Thymus (tissue), 14 donors: Measurements from ENCODE around the gene EID3. TPM values are rescaled to one million over a fixed set of nuclear protein-coding genes. Genes with fewer than 3 reads are reported as not detected.
"Not testable (repeated sequence)": the region's sequence is repeated elsewhere in the genome, so short reads cannot be mapped to it uniquely, and the experiment has no call there.

Source experiments
- DNase-seq, 9 donors: peaks; one replicate each; pipeline ENCODE4 v3.0.0-alpha.2; 2013; ENCODE audit warnings: low spot score in 9 of 9, low read depth in 6 of 9, missing footprints in 1 of 9
- H3K27ac ChIP-seq, 2 donors: one replicate each; pipeline ENCODE4 v1.5.1; 2013; ENCODE audit warnings: control low read depth in 1 of 2, low read depth in 1 of 2, low read length in 1 of 2, mild to moderate bottlenecking in 1 of 2, moderate library complexity in 1 of 2
- H3K27me3 ChIP-seq, 2 donors: one replicate each; pipeline ENCODE4 v1.5.1; 2013; ENCODE audit warnings: low read length in 1 of 2; ENCODE audit not compliant: control insufficient read depth in 2 of 2, insufficient read depth in 1 of 2
- H3K36me3 ChIP-seq, 2 donors: one replicate each; pipeline ENCODE4 v1.5.1; 2013; ENCODE audit warnings: low read length in 1 of 2, mild to moderate bottlenecking in 1 of 2, moderate library complexity in 1 of 2; ENCODE audit not compliant: control insufficient read depth in 2 of 2, insufficient read depth in 2 of 2
- H3K4me1 ChIP-seq, 2 donors: one replicate each; pipeline ENCODE4 v1.5.1; 2013; ENCODE audit warnings: low read length in 2 of 2; ENCODE audit not compliant: control insufficient read depth in 2 of 2, insufficient read depth in 2 of 2
- H3K4me3 ChIP-seq, 2 donors: one replicate each; pipeline ENCODE4 v1.5.1; 2013; ENCODE audit warnings: low read length in 2 of 2, control low read depth in 1 of 2, mild to moderate bottlenecking in 1 of 2
- H3K9me3 ChIP-seq, 2 donors: one replicate each; pipeline ENCODE4 v1.5.1; 2013; ENCODE audit warnings: low read length in 1 of 2, mild to moderate bottlenecking in 1 of 2; ENCODE audit not compliant: control insufficient read depth in 2 of 2, insufficient read depth in 1 of 2
- WGBS: extraction: QIAGEN DNeasy Blood & Tissue Kit; methylation state at CpG from one replicate; pipeline ENCODE4 v1.1.7; 2013; 5-methylcytosine and 5-hydroxymethylcytosine counted together
- long read RNA-seq, 10 donors: transcript quantifications; one replicate each; lab custom pipeline, GENCODE V29; 2026
- polyA plus RNA-seq: library from polyadenylated mRNA; stranded (reverse); fragments of 200-250 nt; gene quantifications from one replicate; pipeline ENCODE4 v1.2.3, GENCODE V29; 2013
- total RNA-seq: library from RNA; stranded (reverse); fragments of 120-200 nt; gene quantifications from one replicate; pipeline ENCODE4 v1.2.4, GENCODE V29; 2013
- donor health status: healthy.

The EID3 gene
- 4.2 TPM for total RNA-seq
- 7.8 TPM for polyA plus RNA-seq
- long read RNA-seq, donor 1, partial matches to known transcripts = 0 of 2 reads
- long read RNA-seq, donor 1, other reads (novel, unspliced or antisense) = 0 of 2 reads
- long read RNA-seq, donor 2 = 0 reads
- long read RNA-seq, donor 3, partial matches to known transcripts = 0 of 4 reads
- long read RNA-seq, donor 3, other reads (novel, unspliced or antisense) = 0 of 4 reads
- long read RNA-seq, donor 4, partial matches to known transcripts = 0 of 2 reads
- long read RNA-seq, donor 4, other reads (novel, unspliced or antisense) = 0 of 2 reads
- long read RNA-seq, donor 5, transcript EID3-201 (1 exons, 1,467 nt) = major isoform, 5 of 5 reads
- long read RNA-seq, donor 5, partial matches to known transcripts = 0 of 5 reads
- long read RNA-seq, donor 5, other reads (novel, unspliced or antisense) = 0 of 5 reads
- long read RNA-seq, donor 6, partial matches to known transcripts = 0 of 1 reads
- long read RNA-seq, donor 6, other reads (novel, unspliced or antisense) = 0 of 1 reads
- long read RNA-seq, donor 7, partial matches to known transcripts = 0 of 4 reads
- long read RNA-seq, donor 7, other reads (novel, unspliced or antisense) = 0 of 4 reads
- long read RNA-seq, donor 8 = 0 reads
- long read RNA-seq, donor 9, partial matches to known transcripts = 0 of 1 reads
- long read RNA-seq, donor 9, other reads (novel, unspliced or antisense) = 0 of 1 reads
- long read RNA-seq, donor 10, transcript EID3-201 (1 exons, 1,467 nt) = major isoform, 5 of 5 reads
- long read RNA-seq, donor 10, partial matches to known transcripts = 0 of 5 reads
- long read RNA-seq, donor 10, other reads (novel, unspliced or antisense) = 0 of 5 reads

DNA sequence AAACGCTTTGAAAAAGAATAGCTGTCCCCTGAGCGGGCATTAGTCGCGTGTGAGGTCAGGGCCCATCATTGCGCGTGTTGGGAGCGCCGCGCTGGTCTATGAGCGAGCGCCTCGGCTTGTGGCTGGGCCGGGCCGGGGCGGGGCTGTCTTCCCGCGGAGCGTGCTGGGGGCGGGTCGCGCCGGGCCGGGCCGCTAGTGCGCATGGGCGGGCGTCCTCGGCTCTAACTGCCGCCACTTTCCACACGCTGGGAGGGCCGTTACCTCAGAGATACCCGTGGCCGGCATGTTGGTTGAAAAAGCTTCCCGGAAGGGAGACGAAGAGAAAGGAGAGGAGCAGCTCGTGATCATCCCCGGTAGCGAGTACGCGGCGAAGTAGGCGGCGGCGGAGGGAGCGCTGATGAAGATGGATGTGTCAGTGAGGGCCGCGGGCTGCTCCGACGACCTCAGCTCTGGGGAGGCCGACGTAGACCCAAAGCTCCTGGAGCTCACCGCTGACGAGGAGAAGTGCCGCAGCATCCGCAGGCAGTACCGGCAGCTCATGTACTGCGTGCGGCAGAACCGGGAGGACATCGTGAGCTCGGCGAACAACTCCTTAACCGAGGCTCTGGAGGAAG lies at the start of gene EID3:
EID3 (plus strand) TSS at position 202 of the 614 bp plus-strand sequence; CDS start at position 398, 196 bp downstream.
- peaks cover 2 to 5% of the 10 kb centered on the region in 2 donors for H3K36me3 ChIP-seq
- H3K27ac ChIP-seq = peak within 1 kb of the TSS; percentile 72 to 83
- 25% methylated on average over 63 of the region's 63 CpGs for WGBS
- H3K9me3 ChIP-seq = no peaks in the 10 kb centered on the region
- H3K4me1 ChIP-seq = peaks cover 4 to 13% of the 10 kb centered on the region in 2 donors
- H3K4me3 ChIP-seq = peak within 1 kb of the TSS; percentile 46 to 49
- H3K27me3 ChIP-seq = no peaks in the 10 kb centered on the region
- DNase-seq = peak in 8 of 9 donors; percentile 46 to 88 (median 72)

DNA sequence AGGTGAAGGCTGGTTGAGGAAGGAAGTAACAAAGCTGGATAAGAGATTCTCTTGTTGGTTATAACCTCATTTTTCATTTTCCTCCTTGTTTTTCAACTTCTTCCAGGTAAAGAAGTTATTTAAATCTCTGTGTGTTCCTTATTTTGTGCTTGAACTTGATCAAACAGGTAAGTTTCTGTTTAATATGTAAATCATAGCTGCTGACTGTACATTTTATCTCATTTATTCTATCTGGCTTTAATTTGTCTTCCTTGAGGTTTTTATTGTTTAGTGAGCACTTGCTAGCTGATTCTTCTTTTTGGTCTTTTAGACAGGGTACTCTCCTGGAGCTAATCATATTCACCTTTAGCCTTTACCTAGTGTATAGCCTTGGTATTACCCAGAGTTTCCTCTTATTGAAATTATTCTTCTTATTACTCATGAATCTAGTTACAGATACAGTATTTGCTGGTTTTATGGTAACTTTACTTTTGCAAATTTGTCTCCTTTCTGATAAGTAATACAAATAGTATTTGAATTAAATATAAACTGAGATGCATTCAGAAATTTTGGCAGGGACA lies 45.5 kb upstream of the EID3 start:
- Histone ChIP-seq H3K27ac (no peak overlapping the region), H3K36me3 (no peaks in the 10 kb centered on the region), H3K4me1 (no peaks in the 10 kb centered on the region), H3K9me3 (no peaks in the 10 kb centered on the region), H3K27me3 (no peaks in the 10 kb centered on the region), H3K4me3 (no peak overlapping the region)
- DNase-seq = no peak

DNA sequence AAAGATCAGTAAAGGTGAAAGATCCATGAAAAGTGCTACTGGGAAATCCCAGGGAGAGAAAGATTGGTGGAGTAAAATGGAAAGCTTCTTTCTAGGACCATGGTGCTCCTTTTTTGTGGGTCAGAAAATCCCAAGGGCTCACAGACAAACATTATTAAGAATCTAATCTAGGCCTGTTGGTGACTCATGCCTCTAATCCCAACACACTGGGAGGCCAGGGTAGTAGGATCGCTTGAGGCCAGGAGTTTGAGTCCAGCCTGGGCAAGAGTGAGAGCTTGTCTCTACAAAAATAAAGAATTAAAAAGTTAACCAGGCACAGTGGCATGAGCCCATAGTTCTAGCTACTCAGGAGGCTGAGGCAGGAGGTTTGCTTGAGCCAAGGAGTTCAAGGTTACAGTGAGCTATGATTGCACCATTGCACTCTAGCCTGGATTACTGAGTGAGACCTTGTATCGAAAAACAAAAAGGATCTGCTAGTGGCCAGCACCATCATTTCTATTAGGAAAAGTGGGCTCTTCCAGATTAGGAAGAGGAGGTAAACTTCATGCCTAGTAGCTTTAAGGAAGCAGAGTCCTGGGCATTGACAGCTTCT lies 45.0 kb upstream of the EID3 start:
- no peaks in the 10 kb centered on the region for H3K36me3 ChIP-seq
- no peaks in the 10 kb centered on the region for H3K9me3 ChIP-seq
- WGBS = 98% methylated on average over 2 of the region's 2 CpGs
- no peak overlapping the region for H3K27ac ChIP-seq
- H3K27me3 ChIP-seq = no peaks in the 10 kb centered on the region
- DNase-seq = no peak
- no peaks in the 10 kb centered on the region for H3K4me1 ChIP-seq
- H3K4me3 ChIP-seq = no peak overlapping the region

DNA sequence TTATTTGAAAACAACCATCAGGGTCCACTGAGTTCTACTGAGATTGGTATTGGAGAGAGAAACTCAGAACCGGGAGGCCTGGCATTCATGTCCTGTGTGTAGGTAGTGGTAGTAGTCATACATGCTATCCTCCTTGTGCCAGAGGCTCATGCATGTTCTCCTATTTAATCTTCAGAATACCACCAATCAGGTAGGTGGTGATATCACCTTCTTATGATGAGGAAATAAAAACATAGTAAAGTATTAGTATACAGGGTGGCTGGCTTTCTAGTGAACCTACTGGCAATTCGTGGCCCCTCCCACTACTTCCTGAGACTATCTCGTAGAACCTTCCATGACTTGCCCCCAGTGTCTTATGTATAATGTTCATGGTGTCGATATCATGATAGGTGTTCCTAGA lies 40.5 kb upstream of the EID3 start:
- Histone ChIP-seq H3K9me3 (no peaks in the 10 kb centered on the region), H3K4me1 (no peaks in the 10 kb centered on the region), H3K36me3 (no peaks in the 10 kb centered on the region), H3K27me3 (no peaks in the 10 kb centered on the region), H3K4me3 (no peak overlapping the region), H3K27ac (peak overlapping the region in 1 of 2 donors; percentile 13)
- WGBS = 83% methylated on average over 4 of the region's 4 CpGs
- no peak for DNase-seq

DNA sequence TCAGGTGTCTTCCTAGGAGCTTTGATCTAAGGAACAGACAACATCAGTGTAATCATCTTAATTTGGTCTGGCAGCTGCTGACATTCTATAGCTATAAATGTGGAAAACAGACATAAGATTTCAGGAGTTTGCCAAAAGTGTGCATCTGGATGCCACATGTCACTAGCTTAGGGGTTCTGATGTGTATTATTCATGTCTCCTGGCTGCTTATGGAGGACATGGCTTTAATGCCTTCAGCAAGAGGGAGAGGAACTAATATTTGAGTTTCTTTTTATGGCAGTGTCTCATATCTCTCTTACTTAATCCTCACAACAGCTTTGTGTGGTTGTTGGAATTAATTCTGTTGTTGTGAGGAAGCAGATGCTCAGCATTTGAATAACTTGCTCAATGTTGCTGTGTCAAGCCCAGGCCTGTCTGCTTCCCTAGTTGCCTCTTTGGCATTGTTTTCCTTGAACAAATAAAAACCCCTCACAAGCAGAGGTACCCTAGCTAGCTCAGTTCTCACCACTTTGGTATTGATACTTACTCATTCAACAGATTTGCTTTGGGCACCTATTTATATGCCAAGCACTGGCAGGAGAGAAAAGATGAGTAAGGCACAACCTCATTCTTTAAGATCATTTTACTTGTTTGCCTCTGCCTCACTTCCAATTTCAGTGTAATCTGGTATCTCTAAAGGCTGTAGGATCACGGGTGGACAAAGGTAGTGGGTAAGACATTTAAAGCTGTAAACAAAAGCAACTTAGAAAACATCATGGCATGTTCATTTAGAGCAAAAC lies 39.8 kb upstream of the EID3 start:
- no peak for DNase-seq
- Histone ChIP-seq H3K4me3 (no peak overlapping the region), H3K27me3 (no peaks in the 10 kb centered on the region), H3K36me3 (no peaks in the 10 kb centered on the region), H3K27ac (peak overlapping the region; percentile 13 to 15), H3K9me3 (no peaks in the 10 kb centered on the region), H3K4me1 (no peaks in the 10 kb centered on the region)
- WGBS = 94% methylated on average over 1 of the region's 1 CpG

DNA sequence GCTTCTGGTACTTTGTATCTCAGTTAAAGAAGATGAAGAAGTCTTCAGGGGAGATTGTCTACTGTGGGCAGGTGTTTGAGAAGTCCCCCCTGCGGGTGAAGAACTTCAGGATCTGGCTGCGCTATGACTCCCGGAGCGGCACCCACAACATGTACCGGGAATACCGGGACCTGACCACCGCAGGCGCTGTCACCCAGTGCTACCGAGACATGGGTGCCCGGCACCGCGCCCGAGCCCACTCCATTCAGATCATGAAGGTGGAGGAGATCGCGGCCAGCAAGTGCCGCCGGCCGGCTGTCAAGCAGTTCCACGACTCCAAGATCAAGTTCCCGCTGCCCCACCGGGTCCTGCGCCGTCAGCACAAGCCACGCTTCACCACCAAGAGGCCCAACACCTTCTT lies 38.1 kb upstream of the EID3 start:
- not testable (repeated sequence) for DNase-seq, H3K36me3 ChIP-seq, H3K4me3 ChIP-seq, H3K27me3 ChIP-seq, H3K4me1 ChIP-seq, H3K27ac ChIP-seq, H3K9me3 ChIP-seq
- 98% methylated on average over 17 of the region's 24 CpGs for WGBS

DNA sequence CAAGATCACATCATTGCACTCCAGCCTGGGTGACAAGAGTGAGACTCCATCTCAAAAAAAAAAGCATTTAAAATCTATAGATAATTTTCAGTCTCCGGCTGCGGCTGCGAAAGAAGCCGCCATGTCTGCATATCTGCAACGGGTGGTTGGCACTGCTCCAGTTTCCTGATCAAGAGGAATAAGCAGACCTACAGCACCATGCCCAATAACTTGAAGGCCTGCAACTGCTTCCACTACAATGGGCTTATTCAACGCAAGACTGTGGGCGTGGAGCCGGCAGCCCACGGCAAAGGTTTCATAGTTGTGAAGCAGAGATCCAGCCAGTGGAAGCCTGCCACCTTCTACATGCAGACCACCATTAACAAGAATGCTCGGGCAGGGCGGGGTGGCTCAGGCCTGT lies 30.6 kb upstream of the EID3 start:
- peaks cover 2 to 4% of the 10 kb centered on the region in 2 donors for H3K4me1 ChIP-seq
- no peaks in the 10 kb centered on the region for H3K9me3 ChIP-seq
- 97% methylated on average over 11 of the region's 11 CpGs for WGBS
- H3K27me3 ChIP-seq = no peaks in the 10 kb centered on the region
- no peak for DNase-seq
- no peak overlapping the region for H3K4me3 ChIP-seq
- no peaks in the 10 kb centered on the region for H3K36me3 ChIP-seq
- no peak overlapping the region for H3K27ac ChIP-seq

DNA sequence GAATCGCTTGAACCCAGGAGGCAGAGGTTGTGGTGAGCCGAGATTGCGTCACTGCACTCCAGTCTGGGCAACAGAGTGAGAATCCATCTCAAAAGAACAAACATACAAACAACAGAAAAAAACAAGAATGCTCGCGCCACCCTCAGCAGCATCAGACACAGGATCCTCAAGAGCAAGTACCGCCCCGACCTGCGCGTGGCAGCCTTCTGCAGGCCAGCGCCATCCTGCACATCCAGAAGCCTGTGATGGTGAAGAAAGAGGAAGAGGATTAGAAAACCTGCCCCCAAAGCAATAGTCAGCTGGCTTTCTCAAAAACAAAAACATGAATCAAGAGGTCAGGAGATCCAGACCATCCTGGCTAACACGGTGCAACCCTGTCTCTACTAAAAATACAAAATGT lies 30.0 kb upstream of the EID3 start:
- H3K27ac ChIP-seq = no peak overlapping the region

More for the DNA sequence above, 30.0 kb upstream of the EID3 start:
- DNase-seq = no peak
- Histone ChIP-seq H3K27me3 (no peaks in the 10 kb centered on the region), H3K4me3 (no peak overlapping the region), H3K4me1 (peaks cover 2 to 4% of the 10 kb centered on the region in 2 donors), H3K36me3 (no peaks in the 10 kb centered on the region), H3K9me3 (no peaks in the 10 kb centered on the region)
- WGBS = 96% methylated on average over 11 of the region's 11 CpGs
